M059J (cell line): ENCODE data around the gene ATP7A. TPM values are rescaled to one million over a fixed set of nuclear protein-coding genes. Genes with fewer than 3 reads are reported as not detected.
"Not testable (repeated sequence)": the region's sequence is repeated elsewhere in the genome, so short reads cannot be mapped to it uniquely, and the experiment has no call there.

Source experiments
- DNase-seq: peaks from one replicate; pipeline ENCODE4 v3.0.0-alpha.2; 2012; ENCODE audit warnings: low read depth
- total RNA-seq: library from RNA; depleted of rRNA; stranded (reverse); fragments of >200 nt; shearing (Covaris generic); gene quantifications from 2 replicates; pipeline ENCODE4 v1.2.3, GENCODE V29; 2014; rRNA removed

Gene ATP7A
- total RNA-seq, 1 experiment from 2014 or later = 12.8 TPM

DNA sequence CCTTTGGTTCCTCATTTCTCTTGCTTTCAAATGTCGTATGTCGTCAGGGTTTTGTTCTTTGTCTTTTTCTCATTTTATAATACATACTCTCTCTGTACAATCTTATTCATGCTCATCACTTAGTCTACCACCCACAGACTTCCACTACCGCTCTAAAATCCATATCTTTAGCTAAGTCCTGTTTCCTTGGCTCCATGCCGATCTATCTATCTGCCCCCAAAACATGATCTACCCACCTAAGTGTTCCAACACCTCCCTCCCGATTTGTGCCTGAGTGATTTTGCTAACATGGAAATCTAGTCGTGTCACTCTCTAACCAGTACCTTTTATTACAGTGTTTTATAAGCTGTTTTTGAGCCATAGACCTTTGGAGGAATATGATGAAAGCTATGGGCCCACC, 124.6 kb downstream of the ATP7A start:
- DNase-seq = no peak

- DNase-seq = no peak
These were observed 127.4 kb downstream of the ATP7A start for GRCh38 chrX:78037881-78038280.

DNA sequence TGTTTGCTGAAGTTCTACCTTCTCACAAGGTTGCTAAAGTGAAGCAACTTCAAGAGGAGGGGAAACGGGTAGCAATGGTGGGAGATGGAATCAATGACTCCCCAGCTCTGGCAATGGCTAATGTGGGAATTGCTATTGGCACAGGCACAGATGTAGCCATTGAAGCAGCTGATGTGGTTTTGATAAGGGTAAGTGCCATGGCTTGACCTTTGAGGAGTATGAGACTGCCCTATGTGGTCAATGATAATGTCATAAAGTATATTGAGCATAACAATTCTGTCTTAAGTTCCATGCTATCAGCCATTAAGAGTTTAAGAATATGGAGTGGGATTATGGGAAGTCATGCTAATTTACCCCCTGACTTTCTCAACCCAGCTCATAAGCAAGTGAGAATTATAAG, 132.1 kb downstream of the ATP7A start:
- no peak for DNase-seq

DNA sequence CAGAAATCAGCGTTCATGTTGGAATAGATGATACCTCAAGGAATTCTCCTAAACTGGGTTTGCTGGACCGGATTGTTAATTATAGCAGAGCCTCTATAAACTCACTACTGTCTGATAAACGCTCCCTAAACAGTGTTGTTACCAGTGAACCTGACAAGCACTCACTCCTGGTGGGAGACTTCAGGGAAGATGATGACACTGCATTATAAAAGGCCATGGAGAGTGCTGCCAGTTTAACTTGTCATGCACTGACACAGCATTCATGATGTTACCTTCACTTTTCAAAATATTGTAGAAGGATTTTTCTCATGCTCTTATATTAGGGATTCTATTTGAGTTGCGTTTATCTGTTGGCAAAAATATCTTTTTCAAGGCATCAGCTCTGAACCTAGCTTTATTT, 135.9 kb downstream of the ATP7A start:
- DNase-seq = no peak

- DNase-seq = no peak
These were observed 137.6 kb downstream of the ATP7A start for GRCh38 chrX:78048052-78048451.

DNA sequence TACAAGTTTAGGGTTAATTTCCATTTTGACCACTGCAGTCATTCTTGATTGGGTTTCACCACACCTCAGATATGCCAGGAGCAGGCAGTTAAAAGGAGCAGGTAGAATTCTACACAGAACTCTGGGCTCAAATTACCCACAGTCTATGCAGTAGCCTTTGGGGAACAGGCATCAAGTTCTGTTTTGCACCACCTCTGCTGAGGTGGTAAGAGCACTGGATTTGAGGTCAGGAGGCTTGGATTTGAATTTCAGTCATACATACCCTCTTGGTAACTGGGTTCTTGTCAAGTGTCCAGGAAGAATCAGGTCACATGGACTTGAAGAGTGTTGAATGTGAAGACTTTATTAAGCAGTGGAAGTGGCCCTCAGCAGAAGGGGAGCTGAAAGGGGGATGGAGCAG, 153.2 kb downstream of the ATP7A start:
- DNase-seq = no peak

GRCh38 chrX:78064152-78064551, 153.7 kb downstream of the ATP7A start:
- no peak for DNase-seq

DNA sequence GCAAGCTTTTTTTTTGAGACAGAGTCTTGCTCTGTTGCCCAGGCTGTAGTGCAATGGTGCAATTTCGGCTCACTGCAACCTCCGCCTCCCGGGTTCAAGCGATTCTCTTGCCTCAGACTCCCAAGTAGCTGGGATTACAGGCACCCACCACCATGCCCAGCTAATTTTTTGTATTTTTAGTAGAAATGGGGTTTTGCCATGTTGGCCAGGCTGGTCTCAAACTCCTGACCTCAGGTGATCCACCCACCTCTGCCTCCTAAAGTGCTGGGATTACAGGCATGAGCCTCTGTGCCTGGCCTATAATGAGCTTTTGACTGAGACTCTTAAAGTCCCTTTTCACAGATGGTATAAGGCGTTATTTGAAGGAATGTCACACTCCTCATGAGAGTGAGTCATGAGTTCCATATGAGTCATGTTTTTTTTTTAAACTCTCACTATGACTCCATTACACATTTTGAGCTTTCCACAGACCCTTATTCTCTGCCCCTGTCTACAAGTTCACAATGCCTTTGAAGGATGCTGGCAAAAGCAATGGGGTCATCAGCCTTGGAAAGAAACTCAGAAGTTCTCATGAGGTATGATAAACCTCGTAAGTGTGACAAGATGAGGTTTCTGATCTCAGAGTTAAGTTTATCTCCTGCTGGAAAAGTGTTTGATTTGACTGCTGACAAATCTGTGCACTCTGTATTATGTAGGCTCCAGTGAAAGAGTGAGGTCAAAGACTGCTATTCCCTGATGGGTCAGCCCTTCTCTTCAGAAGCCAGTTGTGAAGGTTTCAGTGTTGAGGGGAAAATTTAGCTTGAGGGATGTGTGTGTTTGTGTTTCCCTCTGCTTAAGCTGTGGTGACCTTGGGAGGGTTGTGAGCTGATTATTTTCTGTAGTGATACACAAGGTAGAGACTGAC, 154.5 kb downstream of the ATP7A start:
- DNase-seq = peak; percentile 86

- peak; percentile 76 for DNase-seq
These were observed 155.6 kb downstream of the ATP7A start for GRCh38 chrX:78066110-78066509.

DNA sequence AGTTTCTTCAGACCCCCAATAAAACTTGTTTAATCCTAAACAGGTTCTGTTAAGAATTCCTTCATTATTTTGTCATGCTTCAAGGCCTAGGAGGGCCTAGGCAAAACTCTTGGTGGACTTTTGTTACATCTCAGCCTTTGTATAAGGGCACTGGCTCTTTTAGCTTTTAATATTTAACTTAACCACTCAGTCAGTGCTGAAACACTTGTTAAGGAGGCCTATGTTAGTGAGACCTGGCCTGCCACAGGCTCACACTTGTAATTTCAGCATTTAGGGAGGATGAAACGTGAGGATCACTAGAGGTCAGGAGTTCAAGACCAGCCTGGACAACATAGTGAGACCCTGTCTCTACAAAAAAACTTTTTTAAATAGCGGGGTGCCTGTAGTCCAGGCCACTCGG, 160.8 kb downstream of the ATP7A start:
- no peak for DNase-seq

- DNase-seq = not testable (repeated sequence)
These were observed 162.9 kb downstream of the ATP7A start for GRCh38 chrX:78073147-78074077.

DNA sequence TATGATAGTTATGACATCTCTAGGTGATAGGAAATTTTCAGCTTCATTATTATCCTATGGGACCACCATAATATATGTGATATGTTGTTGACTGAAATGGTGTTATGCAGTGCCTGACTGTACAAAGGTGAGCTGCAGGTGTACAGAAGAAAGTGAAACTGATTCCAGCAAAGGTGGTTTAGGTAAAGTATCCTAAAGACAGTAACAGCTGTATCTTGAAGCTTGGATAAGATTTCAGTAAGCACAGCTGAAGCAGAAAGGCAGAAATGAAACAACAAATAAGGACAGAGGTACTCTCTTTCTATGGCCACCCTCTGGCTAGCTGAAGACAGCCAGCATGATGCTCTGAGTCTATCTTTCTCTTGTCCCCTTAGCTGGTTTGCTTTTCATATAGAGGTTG, 163.6 kb downstream of the ATP7A start:
- no peak for DNase-seq

- DNase-seq = peak; percentile 41
These were observed 165.4 kb downstream of the ATP7A start for GRCh38 chrX:78075787-78076389.

DNA sequence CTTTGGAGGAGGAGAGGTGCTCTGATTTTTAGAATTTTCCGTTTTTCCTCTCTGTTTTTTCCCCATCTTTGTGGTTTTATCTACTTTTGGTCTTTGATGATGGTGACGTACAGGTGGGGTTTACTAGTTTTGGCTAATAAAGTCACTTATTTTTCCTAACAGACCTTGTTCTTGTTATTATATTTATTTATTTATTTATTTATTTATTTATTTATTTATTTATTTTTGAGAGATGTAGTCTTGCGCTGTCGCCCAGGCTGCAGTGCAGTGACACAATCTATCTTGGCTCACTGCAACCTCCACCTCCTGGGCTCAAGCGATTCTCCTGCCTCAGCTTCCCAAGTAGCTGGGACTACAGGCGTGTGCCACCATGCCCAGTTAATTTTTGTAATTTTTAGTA, 170.9 kb downstream of the ATP7A start:
- not testable (repeated sequence) for DNase-seq

DNA sequence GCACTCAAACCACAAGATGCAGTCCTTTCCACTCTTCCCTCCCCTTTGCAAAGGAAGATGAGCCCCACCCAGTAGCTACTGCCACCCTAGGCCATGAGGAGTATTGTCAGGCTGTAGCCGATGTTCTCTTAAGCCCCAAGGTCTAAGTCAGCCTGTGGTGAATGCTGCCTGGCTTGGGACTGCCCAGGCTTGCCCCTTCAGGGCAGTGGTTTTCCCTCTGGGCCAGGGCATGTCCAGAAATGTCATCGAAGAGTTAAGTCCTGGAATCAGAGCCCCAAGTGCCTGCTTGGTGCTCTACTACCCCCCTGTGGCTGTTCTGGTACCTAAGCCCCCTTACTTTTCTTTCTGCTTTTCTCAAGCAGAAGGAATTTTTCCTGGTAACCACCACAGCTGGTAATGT, 181.8 kb downstream of the ATP7A start:
- DNase-seq = peak; percentile 71

DNA sequence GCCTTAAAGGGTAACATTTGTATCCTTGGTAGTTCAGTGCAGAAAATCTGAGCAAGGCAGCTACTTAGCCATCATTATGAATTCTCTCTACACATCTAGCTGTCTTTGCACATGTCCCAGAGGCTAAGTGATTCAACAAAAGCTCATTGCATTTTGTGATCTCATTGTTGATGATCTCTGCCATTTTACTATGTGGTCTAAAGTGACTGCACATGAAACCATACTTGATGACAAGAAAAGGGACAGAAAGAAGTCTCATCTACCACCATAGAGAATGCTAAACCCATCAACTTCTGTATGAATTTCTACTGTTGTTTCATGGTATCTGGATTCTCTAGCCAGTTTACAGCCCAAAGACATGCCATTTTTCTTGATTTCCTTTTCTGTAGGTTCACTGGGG, 187.6 kb downstream of the ATP7A start:
- DNase-seq = no peak

Other genes starting within 250 kb of the ATP7A start
- gene ATRX, start 124.5 kb upstream of the ATP7A start, total RNA-seq = 46.0 and 60.1 TPM in 2 replicates
- gene MAGT1, start 15.3 kb upstream of the ATP7A start, total RNA-seq = 133 and 198 TPM in 2 replicates
- 890 and 1,130 TPM in 2 replicates for gene COX7B, start 11.2 kb upstream of the ATP7A start, total RNA-seq
- not detected in 2 replicates for gene PGAM4, start 58.9 kb downstream of the ATP7A start, total RNA-seq
- 663 and 1,592 TPM in 2 replicates for gene PGK1, start 193.6 kb downstream of the ATP7A start, total RNA-seq
- 72.8 and 107 TPM in 2 replicates for gene TAF9B, start 229.0 kb downstream of the ATP7A start, total RNA-seq